ENCODE measurements around the gene ASCC3. TPM values are rescaled to one million over a fixed set of nuclear protein-coding genes. Genes with fewer than 3 reads are reported as not detected.

ASCC3 gene, protein sequence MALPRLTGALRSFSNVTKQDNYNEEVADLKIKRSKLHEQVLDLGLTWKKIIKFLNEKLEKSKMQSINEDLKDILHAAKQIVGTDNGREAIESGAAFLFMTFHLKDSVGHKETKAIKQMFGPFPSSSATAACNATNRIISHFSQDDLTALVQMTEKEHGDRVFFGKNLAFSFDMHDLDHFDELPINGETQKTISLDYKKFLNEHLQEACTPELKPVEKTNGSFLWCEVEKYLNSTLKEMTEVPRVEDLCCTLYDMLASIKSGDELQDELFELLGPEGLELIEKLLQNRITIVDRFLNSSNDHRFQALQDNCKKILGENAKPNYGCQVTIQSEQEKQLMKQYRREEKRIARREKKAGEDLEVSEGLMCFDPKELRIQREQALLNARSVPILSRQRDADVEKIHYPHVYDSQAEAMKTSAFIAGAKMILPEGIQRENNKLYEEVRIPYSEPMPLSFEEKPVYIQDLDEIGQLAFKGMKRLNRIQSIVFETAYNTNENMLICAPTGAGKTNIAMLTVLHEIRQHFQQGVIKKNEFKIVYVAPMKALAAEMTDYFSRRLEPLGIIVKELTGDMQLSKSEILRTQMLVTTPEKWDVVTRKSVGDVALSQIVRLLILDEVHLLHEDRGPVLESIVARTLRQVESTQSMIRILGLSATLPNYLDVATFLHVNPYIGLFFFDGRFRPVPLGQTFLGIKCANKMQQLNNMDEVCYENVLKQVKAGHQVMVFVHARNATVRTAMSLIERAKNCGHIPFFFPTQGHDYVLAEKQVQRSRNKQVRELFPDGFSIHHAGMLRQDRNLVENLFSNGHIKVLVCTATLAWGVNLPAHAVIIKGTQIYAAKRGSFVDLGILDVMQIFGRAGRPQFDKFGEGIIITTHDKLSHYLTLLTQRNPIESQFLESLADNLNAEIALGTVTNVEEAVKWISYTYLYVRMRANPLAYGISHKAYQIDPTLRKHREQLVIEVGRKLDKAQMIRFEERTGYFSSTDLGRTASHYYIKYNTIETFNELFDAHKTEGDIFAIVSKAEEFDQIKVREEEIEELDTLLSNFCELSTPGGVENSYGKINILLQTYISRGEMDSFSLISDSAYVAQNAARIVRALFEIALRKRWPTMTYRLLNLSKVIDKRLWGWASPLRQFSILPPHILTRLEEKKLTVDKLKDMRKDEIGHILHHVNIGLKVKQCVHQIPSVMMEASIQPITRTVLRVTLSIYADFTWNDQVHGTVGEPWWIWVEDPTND (N-terminal part only)
- 35.3 and 41.7 TPM in 2 replicates for polyA plus RNA-seq (2011; rRNA removed)
- 7.8 and 8.1 TPM in 2 replicates for polyA plus RNA-seq (2012; cell fraction: cytosol; rRNA removed)
- 7.2 and 8.0 TPM in 2 replicates for polyA plus RNA-seq (2012; cell fraction: nucleus; rRNA removed)
- polyA plus RNA-seq (2017; fragmentation: RNase III; extraction: RNeasy Plus Mini Kit Qiagen cat#74134 plus additional on column Dnase treatment), result 17.4 to 21.4 TPM (median 21.1 TPM) in 3 replicates
- polyA minus RNA-seq (2011; rRNA and poly(A)+ RNA removed), result 34.6 and 42.2 TPM in 2 replicates

DNA sequence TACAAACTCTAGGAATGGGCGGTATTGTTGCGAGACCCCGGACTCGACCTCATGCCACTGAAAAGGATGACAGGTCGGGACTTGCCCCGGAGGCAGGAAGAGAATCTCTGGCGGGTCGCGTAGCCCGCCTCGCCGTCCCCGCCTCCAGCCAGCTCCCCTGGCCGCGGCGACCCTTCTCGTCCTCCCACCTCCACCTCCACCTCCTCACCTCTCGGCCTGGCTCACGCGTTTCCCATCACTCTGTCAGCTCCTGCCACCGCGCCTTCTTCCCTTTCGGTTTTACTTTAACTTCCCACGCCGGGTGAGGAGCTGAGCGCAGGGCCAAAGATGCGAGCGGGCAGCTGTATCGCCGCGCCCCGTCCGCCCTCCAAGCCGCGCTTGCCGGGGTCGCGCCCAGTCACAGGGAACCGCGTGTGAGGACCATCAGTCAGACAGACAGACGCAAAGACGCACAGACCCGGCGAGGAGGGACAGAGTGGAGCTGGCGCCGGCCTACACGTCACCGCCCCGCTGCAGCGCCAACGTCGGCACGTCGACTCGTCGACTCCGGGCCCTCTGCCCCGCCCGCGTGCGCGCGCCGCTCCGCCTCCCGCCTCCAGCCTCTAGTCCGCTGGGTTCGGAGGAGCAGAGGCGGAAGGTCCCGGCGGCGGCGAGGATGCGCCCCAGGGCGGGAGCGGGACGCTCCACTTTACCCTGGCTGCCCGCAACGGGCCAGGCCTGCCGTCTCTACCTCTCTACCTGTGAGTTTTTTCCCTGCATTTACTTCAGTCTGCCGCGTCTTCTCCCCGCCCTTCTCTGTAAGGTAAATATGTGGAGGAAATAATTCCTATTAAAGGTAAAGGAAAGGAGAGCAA, at the start of gene ASCC3:
Gene ASCC3 (minus strand): TSS at position 477 of the 854 bp plus-strand sequence. CDS start 13,332 bp downstream, outside the sequence.
- no peak for TF ChIP-seq MAFK (IDR thresholded peaks at IDR 0.05; ENCODE audit: partially characterized antibody)
- peak; percentile 26 to 53; a peak in 3 of 5 replicates for TF ChIP-seq JUN (IDR thresholded peaks at IDR 0.05)
- peak; percentile 77 for TF ChIP-seq POLR2A (IDR thresholded peaks at IDR 0.05; ENCODE audit: low read length)
- TF ChIP-seq, protein P1, sequence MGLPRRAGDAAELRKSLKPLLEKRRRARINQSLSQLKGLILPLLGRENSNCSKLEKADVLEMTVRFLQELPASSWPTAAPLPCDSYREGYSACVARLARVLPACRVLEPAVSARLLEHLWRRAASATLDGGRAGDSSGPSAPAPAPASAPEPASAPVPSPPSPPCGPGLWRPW (IDR thresholded peaks at IDR 0.05), result no peak
- TF ChIP-seq, protein P2, sequence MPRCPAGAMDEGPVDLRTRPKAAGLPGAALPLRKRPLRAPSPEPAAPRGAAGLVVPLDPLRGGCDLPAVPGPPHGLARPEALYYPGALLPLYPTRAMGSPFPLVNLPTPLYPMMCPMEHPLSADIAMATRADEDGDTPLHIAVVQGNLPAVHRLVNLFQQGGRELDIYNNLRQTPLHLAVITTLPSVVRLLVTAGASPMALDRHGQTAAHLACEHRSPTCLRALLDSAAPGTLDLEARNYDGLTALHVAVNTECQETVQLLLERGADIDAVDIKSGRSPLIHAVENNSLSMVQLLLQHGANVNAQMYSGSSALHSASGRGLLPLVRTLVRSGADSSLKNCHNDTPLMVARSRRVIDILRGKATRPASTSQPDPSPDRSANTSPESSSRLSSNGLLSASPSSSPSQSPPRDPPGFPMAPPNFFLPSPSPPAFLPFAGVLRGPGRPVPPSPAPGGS (IDR thresholded peaks at IDR 0.05), result peak; percentile 45; the same call in 1 of the 3 replicates
- TF ChIP-seq, protein P3, sequence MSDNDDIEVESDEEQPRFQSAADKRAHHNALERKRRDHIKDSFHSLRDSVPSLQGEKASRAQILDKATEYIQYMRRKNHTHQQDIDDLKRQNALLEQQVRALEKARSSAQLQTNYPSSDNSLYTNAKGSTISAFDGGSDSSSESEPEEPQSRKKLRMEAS (IDR thresholded peaks at IDR 0.05), result peak; percentile 80
- peak; percentile 38; the same call in 1 of the 2 replicates for TF ChIP-seq MYC (IDR thresholded peaks at IDR 0.05; ENCODE audit: borderline replicate concordance, low read length)
- peak; percentile 62 for TF ChIP-seq PHF8 (IDR thresholded peaks at IDR 0.05; ENCODE audit: borderline replicate concordance, low read depth)
- TF ChIP-seq, protein P4, sequence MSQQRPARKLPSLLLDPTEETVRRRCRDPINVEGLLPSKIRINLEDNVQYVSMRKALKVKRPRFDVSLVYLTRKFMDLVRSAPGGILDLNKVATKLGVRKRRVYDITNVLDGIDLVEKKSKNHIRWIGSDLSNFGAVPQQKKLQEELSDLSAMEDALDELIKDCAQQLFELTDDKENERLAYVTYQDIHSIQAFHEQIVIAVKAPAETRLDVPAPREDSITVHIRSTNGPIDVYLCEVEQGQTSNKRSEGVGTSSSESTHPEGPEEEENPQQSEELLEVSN (IDR thresholded peaks at IDR 0.05; ENCODE audit: borderline replicate concordance, low read depth), result peak; percentile 69; the same call in 1 of the 2 replicates
- Histone ChIP-seq H3K4me1 (peaks cover 22% of the 10 kb centered on the region; the same call in 2 of the 3 replicates), H3K4me3 (peak within 1 kb of the TSS; percentile 84), H3K4me2 (peak within 1 kb of the TSS; percentile 88), H3K9me3 (no peaks in the 10 kb centered on the region), H3K27ac (peak within 1 kb of the TSS; percentile 89 to 95)
- WGBS (ENCODE audit: missing lambda C conversion rate), result 2% methylated on average over 24 of the region's 83 CpGs
- ATAC-seq (peak; percentile 99), FAIRE-seq (no peak), DNase-seq (ENCODE audit: low read depth in 1 of 2, low spot score in 1 of 2) (peak; percentile 53 to 91)
- POLR2A ChIA-PET, result interaction anchor here (0.5 to 1.1 kb wide), 3 partner anchors 18 to 202 kb away, joined by 3 read pairs; no protein-coding TSS in a partner anchor
- CTCF ChIA-PET, result interaction anchor here (0.8 to 1.2 kb wide), 2 partner anchors 17 to 113 kb away, joined by 3 read pairs; no protein-coding TSS in a partner anchor

DNA sequence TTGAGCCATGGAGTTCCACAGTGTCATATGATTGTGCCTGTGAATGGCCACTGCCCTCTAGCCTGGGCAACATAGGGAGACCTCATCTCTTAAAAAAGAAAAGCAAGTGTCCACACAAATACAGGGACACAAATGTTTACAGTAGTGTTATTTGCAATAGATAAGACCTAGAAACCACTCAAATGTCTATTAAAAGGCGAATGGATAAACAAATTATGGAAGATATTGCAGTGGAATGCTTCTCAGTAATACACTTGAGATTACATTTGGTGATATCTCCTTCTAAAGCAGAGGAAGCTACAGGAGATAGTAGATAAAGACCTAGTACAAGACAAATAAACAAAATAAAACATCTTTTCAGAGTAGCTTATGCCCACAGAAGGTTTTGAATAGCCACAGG, 44.6 kb upstream of the ASCC3 start:
- whole genome bisulfite sequencing (ENCODE audit: missing lambda C conversion rate), result 38% methylated on average over 1 of the region's 1 CpG
- Histone ChIP-seq H3K4me3 (no peak overlapping the region), H3K4me2 (no peak overlapping the region), H3K4me1 (no peaks in the 10 kb centered on the region), H3K27ac (no peak overlapping the region), H3K9me3 (no peaks in the 10 kb centered on the region)
- ChIA-PET CTCF (no interaction called here), POLR2A (interaction anchor here (0.5 kb wide), 1 partner anchor 21 kb away, joined by 6 read pairs; no protein-coding TSS in a partner anchor)
- FAIRE-seq (no peak), ATAC-seq (no peak), DNase-seq (ENCODE audit: low read depth in 1 of 2, low spot score in 1 of 2) (no peak)
- TF ChIP-seq, protein P5, sequence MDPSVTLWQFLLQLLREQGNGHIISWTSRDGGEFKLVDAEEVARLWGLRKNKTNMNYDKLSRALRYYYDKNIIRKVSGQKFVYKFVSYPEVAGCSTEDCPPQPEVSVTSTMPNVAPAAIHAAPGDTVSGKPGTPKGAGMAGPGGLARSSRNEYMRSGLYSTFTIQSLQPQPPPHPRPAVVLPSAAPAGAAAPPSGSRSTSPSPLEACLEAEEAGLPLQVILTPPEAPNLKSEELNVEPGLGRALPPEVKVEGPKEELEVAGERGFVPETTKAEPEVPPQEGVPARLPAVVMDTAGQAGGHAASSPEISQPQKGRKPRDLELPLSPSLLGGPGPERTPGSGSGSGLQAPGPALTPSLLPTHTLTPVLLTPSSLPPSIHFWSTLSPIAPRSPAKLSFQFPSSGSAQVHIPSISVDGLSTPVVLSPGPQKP (IDR thresholded peaks at IDR 0.05; ENCODE audit: low read depth, low read length), result no peak
- TF ChIP-seq FOSL2 (IDR thresholded peaks at IDR 0.05), result no peak
- no peak for TF ChIP-seq FOSL2 (CRISPR knock-in tag; IDR thresholded peaks at IDR 0.05)
- TF ChIP-seq GATA3 (IDR thresholded peaks at IDR 0.05; ENCODE audit: borderline replicate concordance), result no peak
- TF ChIP-seq RAD21 (conservative IDR thresholded peaks at IDR 0.05 in 1 of 2, IDR thresholded peaks at IDR 0.05 in 1 of 2), result no peak
- TF ChIP-seq, protein P6, sequence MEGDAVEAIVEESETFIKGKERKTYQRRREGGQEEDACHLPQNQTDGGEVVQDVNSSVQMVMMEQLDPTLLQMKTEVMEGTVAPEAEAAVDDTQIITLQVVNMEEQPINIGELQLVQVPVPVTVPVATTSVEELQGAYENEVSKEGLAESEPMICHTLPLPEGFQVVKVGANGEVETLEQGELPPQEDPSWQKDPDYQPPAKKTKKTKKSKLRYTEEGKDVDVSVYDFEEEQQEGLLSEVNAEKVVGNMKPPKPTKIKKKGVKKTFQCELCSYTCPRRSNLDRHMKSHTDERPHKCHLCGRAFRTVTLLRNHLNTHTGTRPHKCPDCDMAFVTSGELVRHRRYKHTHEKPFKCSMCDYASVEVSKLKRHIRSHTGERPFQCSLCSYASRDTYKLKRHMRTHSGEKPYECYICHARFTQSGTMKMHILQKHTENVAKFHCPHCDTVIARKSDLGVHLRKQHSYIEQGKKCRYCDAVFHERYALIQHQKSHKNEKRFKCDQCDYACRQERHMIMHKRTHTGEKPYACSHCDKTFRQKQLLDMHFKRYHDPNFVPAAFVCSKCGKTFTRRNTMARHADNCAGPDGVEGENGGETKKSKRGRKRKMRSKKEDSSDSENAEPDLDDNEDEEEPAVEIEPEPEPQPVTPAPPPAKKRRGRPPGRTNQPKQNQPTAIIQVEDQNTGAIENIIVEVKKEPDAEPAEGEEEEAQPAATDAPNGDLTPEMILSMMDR (IDR thresholded peaks at IDR 0.05), result no peak
